WTC11 (cell line): Measurements from ENCODE around the gene POU5F1. TPM values are rescaled to one million over a fixed set of nuclear protein-coding genes. Genes with fewer than 3 reads are reported as not detected.

Experiments
- ATAC-seq: fragments of 200-7000 bp; cut with Tn5 transposase; 2 replicates; pipeline ENCODE4 v1.10.0; 2021; ENCODE audit warnings: mild to moderate bottlenecking, moderate library complexity
- CTCF ChIA-PET: fragments of 300-600 bp; sonication (Branson Sonifier 250); formaldehyde crosslinking; loops from one replicate; lab custom pipeline; 2021; ENCODE audit warnings: antibody characterized with exemption; lab: Charles Lee
- POLR2A ChIA-PET: fragments of 350-600 bp; sonication (Branson Sonifier 250); formaldehyde crosslinking; loops from one replicate; lab custom pipeline; 2021; ENCODE audit warnings: antibody characterized with exemption; lab: Charles Lee
- DNase-seq: peaks from one replicate; pipeline ENCODE4 v3.0.0; 2021; ENCODE audit warnings: low spot score
- H3K27ac Mint-ChIP-seq: 2 replicates; pipeline ENCODE4 v1.8.0; 2021; ENCODE audit warnings: mixed read lengths
- H3K27me3 Mint-ChIP-seq: 2 replicates; pipeline ENCODE4 v1.8.0; 2021; ENCODE audit warnings: low read depth, mild to moderate bottlenecking, moderate library complexity, mixed read lengths
- H3K36me3 Mint-ChIP-seq: 2 replicates; pipeline ENCODE4 v1.8.0; 2021; ENCODE audit warnings: mixed read lengths
- H3K4me1 Mint-ChIP-seq: 2 replicates; pipeline ENCODE4 v1.8.0; 2022; ENCODE audit warnings: mixed read lengths
- H3K4me3 Mint-ChIP-seq: 2 replicates; pipeline ENCODE4 v1.8.0; 2021; ENCODE audit warnings: mild to moderate bottlenecking, moderate library complexity, mixed read lengths
- H3K9me3 Mint-ChIP-seq: 2 replicates; pipeline ENCODE4 v1.8.0; 2021; ENCODE audit warnings: mixed read lengths
- CBFB ChIP-seq: sonication (generic); formaldehyde crosslinking; IDR thresholded peaks from 2 replicates; pipeline ENCODE4 v1.8.1; 2022; ENCODE audit warnings: mild to moderate bottlenecking, low read depth, missing genetic modification reagents
- CREM ChIP-seq: sonication (generic); formaldehyde crosslinking; IDR thresholded peaks from 2 replicates; pipeline ENCODE4 v1.8.1; 2022; ENCODE audit warnings: mild to moderate bottlenecking, missing genetic modification reagents, moderate library complexity
- ESRRA ChIP-seq: sonication (generic); formaldehyde crosslinking; IDR thresholded peaks from 2 replicates; pipeline ENCODE4 v1.8.1; 2022; ENCODE audit warnings: mild to moderate bottlenecking, missing genetic modification reagents, borderline replicate concordance
- FOXJ3 ChIP-seq: sonication (generic); formaldehyde crosslinking; IDR thresholded peaks from 2 replicates; pipeline ENCODE4 v1.9.0; 2021; ENCODE audit warnings: missing genetic modification reagents, mild to moderate bottlenecking, borderline replicate concordance
- FOXK1 ChIP-seq: sonication (generic); formaldehyde crosslinking; IDR thresholded peaks from 2 replicates; pipeline ENCODE4 v1.8.0; 2022; ENCODE audit warnings: mild to moderate bottlenecking, moderate library complexity, missing genetic modification reagents
- GABPB1 ChIP-seq: sonication (generic); formaldehyde crosslinking; IDR thresholded peaks from 2 replicates; pipeline ENCODE4 v1.8.1; 2023; ENCODE audit warnings: mild to moderate bottlenecking, missing genetic modification reagents
- MYBL2 ChIP-seq: sonication (generic); formaldehyde crosslinking; IDR thresholded peaks from 2 replicates; pipeline ENCODE4 v1.8.1; 2023; ENCODE audit warnings: mild to moderate bottlenecking, moderate library complexity, missing genetic modification reagents
- SMAD4 ChIP-seq: sonication (generic); formaldehyde crosslinking; IDR thresholded peaks from 2 replicates; pipeline ENCODE4 v1.8.0; 2022; ENCODE audit warnings: mild to moderate bottlenecking, missing genetic modification reagents
- SP1 ChIP-seq: sonication (generic); formaldehyde crosslinking; conservative IDR thresholded peaks from 2 replicates; pipeline ENCODE4 v1.8.1; 2022; ENCODE audit warnings: missing genetic modification reagents
- TP53 ChIP-seq: sonication (generic); formaldehyde crosslinking; IDR thresholded peaks from 2 replicates; pipeline ENCODE4 v1.8.1; 2023; ENCODE audit warnings: mild to moderate bottlenecking, missing genetic modification reagents
- ZBTB21 ChIP-seq: sonication (generic); formaldehyde crosslinking; IDR thresholded peaks from 2 replicates; pipeline ENCODE4 v1.8.1; 2023; ENCODE audit warnings: mild to moderate bottlenecking, missing genetic modification reagents, borderline replicate concordance
- ZNF138 ChIP-seq: sonication (generic); formaldehyde crosslinking; conservative IDR thresholded peaks from 2 replicates; pipeline ENCODE4 v1.8.1; 2022; ENCODE audit warnings: mild to moderate bottlenecking, moderate library complexity, missing genetic modification reagents
- total RNA-seq: library from RNA; stranded (reverse); gene quantifications from 3 replicates; pipeline ENCODE4 v1.2.3, GENCODE V29; 2021
- TF ChIP-seq, protein P1 (sequence below): sonication (generic); formaldehyde crosslinking; conservative IDR thresholded peaks from 2 replicates; pipeline ENCODE4 v1.8.1; 2023; ENCODE audit warnings: mild to moderate bottlenecking, low read depth, missing genetic modification reagents, moderate library complexity
- TF ChIP-seq, protein P2 (sequence below): fragments of 250-450 bp; sonication (Bioruptor Pico); IDR thresholded peaks from 2 replicates; pipeline ENCODE4 v1.9.0; 2021; ENCODE audit warnings: mild to moderate bottlenecking, borderline replicate concordance
- TF ChIP-seq, protein P3 (sequence below): fragments of 250-450 bp; sonication (Bioruptor Pico); IDR thresholded peaks from 2 replicates; pipeline ENCODE4 v1.9.0; 2021; ENCODE audit warnings: moderate library complexity, mild to moderate bottlenecking, inconsistent platforms, borderline replicate concordance
- TF ChIP-seq, protein P4 (sequence below): sonication (generic); formaldehyde crosslinking; IDR thresholded peaks from 2 replicates; pipeline ENCODE4 v1.8.0; 2022; ENCODE audit warnings: mild to moderate bottlenecking, missing genetic modification reagents
- TF ChIP-seq, protein P5 (sequence below): sonication (generic); formaldehyde crosslinking; IDR thresholded peaks from 2 replicates; pipeline ENCODE4 v1.8.1; 2023; ENCODE audit warnings: mild to moderate bottlenecking, missing genetic modification reagents, moderate library complexity
- TF ChIP-seq, protein P6 (sequence below): sonication (generic); formaldehyde crosslinking; IDR thresholded peaks from 2 replicates; pipeline ENCODE4 v1.8.0; 2023; ENCODE audit warnings: missing genetic modification reagents, mild to moderate bottlenecking, borderline replicate concordance
- TF ChIP-seq, protein P7 (sequence below): sonication (generic); formaldehyde crosslinking; IDR thresholded peaks from 2 replicates; pipeline ENCODE4 v1.8.0; 2022; ENCODE audit warnings: mild to moderate bottlenecking, missing genetic modification reagents

POU5F1 gene
- total RNA-seq, 1 experiment from 2014 or later = 2,735 TPM

DNA sequence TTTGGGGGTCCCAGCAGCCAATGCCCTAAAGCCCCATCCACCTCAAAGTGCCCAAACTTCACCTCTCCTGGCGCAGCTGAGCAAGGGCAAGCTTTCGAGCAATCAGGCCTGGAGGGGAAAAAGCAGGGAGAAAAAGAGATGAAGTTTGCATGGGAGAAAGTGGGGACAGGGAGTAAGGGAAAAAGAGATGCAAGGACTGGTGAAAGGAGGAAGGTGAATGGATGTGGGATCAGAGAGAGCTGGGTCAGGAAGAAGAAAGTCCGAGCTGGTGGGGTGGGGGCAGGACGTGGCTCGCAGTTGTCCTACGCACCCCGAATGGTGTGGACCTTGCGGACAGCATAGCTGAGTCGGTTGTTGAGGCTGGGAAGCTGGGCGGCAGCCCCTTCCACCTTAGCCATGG, 25.1 kb downstream of the POU5F1 start:
- H3K36me3 Mint-ChIP-seq = peaks cover 53% of the 10 kb centered on the region
- H3K9me3 Mint-ChIP-seq = no peaks in the 10 kb centered on the region
- ATAC-seq (no peak), DNase-seq (no peak)
- CTCF ChIA-PET = interaction anchor here (0.6 to 1.6 kb wide), 2 partner anchors 8 to 531 kb away, joined by 3 to 6 read pairs; no protein-coding TSS in a partner anchor
- no peak overlapping the region for H3K4me3 Mint-ChIP-seq
- POLR2A ChIA-PET = interaction anchor here (0.9 kb wide), 1 partner anchor 27 kb away, joined by 4 read pairs; no protein-coding TSS in a partner anchor
- H3K27me3 Mint-ChIP-seq = no peaks in the 10 kb centered on the region
- no peak overlapping the region; the same call in 1 of the 2 replicates for H3K27ac Mint-ChIP-seq
- TF ChIP-seq, protein P1, sequence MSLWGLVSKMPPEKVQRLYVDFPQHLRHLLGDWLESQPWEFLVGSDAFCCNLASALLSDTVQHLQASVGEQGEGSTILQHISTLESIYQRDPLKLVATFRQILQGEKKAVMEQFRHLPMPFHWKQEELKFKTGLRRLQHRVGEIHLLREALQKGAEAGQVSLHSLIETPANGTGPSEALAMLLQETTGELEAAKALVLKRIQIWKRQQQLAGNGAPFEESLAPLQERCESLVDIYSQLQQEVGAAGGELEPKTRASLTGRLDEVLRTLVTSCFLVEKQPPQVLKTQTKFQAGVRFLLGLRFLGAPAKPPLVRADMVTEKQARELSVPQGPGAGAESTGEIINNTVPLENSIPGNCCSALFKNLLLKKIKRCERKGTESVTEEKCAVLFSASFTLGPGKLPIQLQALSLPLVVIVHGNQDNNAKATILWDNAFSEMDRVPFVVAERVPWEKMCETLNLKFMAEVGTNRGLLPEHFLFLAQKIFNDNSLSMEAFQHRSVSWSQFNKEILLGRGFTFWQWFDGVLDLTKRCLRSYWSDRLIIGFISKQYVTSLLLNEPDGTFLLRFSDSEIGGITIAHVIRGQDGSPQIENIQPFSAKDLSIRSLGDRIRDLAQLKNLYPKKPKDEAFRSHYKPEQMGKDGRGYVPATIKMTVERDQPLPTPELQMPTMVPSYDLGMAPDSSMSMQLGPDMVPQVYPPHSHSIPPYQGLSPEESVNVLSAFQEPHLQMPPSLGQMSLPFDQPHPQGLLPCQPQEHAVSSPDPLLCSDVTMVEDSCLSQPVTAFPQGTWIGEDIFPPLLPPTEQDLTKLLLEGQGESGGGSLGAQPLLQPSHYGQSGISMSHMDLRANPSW = no peak
- TF ChIP-seq ESRRA (no peak), CREM (CRISPR knock-in tag) (no peak), SMAD4 (no peak), FOXJ3 (CRISPR knock-in tag) (no peak), TP53 (CRISPR knock-in tag) (no peak), GABPB1 (CRISPR knock-in tag) (no peak), MYBL2 (CRISPR knock-in tag) (no peak)
- TF ChIP-seq, protein P2, sequence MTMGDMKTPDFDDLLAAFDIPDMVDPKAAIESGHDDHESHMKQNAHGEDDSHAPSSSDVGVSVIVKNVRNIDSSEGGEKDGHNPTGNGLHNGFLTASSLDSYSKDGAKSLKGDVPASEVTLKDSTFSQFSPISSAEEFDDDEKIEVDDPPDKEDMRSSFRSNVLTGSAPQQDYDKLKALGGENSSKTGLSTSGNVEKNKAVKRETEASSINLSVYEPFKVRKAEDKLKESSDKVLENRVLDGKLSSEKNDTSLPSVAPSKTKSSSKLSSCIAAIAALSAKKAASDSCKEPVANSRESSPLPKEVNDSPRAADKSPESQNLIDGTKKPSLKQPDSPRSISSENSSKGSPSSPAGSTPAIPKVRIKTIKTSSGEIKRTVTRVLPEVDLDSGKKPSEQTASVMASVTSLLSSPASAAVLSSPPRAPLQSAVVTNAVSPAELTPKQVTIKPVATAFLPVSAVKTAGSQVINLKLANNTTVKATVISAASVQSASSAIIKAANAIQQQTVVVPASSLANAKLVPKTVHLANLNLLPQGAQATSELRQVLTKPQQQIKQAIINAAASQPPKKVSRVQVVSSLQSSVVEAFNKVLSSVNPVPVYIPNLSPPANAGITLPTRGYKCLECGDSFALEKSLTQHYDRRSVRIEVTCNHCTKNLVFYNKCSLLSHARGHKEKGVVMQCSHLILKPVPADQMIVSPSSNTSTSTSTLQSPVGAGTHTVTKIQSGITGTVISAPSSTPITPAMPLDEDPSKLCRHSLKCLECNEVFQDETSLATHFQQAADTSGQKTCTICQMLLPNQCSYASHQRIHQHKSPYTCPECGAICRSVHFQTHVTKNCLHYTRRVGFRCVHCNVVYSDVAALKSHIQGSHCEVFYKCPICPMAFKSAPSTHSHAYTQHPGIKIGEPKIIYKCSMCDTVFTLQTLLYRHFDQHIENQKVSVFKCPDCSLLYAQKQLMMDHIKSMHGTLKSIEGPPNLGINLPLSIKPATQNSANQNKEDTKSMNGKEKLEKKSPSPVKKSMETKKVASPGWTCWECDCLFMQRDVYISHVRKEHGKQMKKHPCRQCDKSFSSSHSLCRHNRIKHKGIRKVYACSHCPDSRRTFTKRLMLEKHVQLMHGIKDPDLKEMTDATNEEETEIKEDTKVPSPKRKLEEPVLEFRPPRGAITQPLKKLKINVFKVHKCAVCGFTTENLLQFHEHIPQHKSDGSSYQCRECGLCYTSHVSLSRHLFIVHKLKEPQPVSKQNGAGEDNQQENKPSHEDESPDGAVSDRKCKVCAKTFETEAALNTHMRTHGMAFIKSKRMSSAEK (CRISPR knock-in tag) = no peak
- TF ChIP-seq, protein P3, sequence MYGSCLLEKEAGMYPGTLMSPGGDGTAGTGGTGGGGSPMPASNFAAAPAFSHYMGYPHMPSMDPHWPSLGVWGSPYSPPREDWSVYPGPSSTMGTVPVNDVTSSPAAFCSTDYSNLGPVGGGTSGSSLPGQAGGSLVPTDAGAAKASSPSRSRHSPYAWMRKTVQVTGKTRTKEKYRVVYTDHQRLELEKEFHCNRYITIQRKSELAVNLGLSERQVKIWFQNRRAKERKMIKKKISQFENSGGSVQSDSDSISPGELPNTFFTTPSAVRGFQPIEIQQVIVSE = no peak
- TF ChIP-seq, protein P4, sequence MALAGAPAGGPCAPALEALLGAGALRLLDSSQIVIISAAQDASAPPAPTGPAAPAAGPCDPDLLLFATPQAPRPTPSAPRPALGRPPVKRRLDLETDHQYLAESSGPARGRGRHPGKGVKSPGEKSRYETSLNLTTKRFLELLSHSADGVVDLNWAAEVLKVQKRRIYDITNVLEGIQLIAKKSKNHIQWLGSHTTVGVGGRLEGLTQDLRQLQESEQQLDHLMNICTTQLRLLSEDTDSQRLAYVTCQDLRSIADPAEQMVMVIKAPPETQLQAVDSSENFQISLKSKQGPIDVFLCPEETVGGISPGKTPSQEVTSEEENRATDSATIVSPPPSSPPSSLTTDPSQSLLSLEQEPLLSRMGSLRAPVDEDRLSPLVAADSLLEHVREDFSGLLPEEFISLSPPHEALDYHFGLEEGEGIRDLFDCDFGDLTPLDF (CRISPR knock-in tag) = no peak
- TF ChIP-seq, protein P5, sequence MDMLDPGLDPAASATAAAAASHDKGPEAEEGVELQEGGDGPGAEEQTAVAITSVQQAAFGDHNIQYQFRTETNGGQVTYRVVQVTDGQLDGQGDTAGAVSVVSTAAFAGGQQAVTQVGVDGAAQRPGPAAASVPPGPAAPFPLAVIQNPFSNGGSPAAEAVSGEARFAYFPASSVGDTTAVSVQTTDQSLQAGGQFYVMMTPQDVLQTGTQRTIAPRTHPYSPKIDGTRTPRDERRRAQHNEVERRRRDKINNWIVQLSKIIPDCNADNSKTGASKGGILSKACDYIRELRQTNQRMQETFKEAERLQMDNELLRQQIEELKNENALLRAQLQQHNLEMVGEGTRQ (CRISPR knock-in tag) = no peak
- H3K4me1 Mint-ChIP-seq = peaks cover 20% of the 10 kb centered on the region

DNA sequence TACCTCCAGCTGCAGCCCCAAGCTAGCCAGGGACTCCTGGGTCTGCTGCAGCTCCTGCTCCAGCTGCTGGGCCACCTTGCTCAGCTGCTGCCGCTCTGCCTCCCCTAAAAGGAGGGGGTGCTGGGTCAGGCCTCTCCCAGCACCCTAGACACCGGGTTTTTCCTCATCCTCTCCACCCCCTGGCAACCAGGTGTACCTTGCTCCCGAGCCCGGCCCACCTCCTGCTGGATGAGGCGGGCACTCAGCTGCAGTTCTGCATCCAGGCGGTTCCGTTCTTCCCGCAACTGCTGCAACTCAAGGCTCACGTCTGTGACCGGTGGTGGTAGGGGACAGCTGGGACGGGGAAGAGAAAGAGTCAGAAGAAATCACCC, 25.5 kb downstream of the POU5F1 start:
- DNase-seq (no peak), ATAC-seq (no peak)
- no peaks in the 10 kb centered on the region for H3K9me3 Mint-ChIP-seq
- no peak overlapping the region for H3K4me3 Mint-ChIP-seq
- CTCF ChIA-PET = interaction anchor here (1.6 kb wide), 1 partner anchor 8 kb away, joined by 6 read pairs; no protein-coding TSS in a partner anchor
- no peak overlapping the region for H3K27ac Mint-ChIP-seq
- H3K27me3 Mint-ChIP-seq = no peaks in the 10 kb centered on the region
- H3K36me3 Mint-ChIP-seq = peaks cover 48% of the 10 kb centered on the region
- POLR2A ChIA-PET = interaction anchor here (0.9 kb wide), 1 partner anchor 27 kb away, joined by 4 read pairs; no protein-coding TSS in a partner anchor
- peaks cover 21% of the 10 kb centered on the region for H3K4me1 Mint-ChIP-seq
- TF ChIP-seq, protein P6, sequence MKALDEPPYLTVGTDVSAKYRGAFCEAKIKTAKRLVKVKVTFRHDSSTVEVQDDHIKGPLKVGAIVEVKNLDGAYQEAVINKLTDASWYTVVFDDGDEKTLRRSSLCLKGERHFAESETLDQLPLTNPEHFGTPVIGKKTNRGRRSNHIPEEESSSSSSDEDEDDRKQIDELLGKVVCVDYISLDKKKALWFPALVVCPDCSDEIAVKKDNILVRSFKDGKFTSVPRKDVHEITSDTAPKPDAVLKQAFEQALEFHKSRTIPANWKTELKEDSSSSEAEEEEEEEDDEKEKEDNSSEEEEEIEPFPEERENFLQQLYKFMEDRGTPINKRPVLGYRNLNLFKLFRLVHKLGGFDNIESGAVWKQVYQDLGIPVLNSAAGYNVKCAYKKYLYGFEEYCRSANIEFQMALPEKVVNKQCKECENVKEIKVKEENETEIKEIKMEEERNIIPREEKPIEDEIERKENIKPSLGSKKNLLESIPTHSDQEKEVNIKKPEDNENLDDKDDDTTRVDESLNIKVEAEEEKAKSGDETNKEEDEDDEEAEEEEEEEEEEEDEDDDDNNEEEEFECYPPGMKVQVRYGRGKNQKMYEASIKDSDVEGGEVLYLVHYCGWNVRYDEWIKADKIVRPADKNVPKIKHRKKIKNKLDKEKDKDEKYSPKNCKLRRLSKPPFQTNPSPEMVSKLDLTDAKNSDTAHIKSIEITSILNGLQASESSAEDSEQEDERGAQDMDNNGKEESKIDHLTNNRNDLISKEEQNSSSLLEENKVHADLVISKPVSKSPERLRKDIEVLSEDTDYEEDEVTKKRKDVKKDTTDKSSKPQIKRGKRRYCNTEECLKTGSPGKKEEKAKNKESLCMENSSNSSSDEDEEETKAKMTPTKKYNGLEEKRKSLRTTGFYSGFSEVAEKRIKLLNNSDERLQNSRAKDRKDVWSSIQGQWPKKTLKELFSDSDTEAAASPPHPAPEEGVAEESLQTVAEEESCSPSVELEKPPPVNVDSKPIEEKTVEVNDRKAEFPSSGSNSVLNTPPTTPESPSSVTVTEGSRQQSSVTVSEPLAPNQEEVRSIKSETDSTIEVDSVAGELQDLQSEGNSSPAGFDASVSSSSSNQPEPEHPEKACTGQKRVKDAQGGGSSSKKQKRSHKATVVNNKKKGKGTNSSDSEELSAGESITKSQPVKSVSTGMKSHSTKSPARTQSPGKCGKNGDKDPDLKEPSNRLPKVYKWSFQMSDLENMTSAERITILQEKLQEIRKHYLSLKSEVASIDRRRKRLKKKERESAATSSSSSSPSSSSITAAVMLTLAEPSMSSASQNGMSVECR (CRISPR knock-in tag) = no peak
- TF ChIP-seq FOXK1 (CRISPR knock-in tag) (no peak), CBFB (CRISPR knock-in tag) (no peak), ZBTB21 (CRISPR knock-in tag) (no peak), ZNF138 (CRISPR knock-in tag) (no peak), GABPB1 (CRISPR knock-in tag) (no peak), SP1 (no peak)
- TF ChIP-seq, protein P7, sequence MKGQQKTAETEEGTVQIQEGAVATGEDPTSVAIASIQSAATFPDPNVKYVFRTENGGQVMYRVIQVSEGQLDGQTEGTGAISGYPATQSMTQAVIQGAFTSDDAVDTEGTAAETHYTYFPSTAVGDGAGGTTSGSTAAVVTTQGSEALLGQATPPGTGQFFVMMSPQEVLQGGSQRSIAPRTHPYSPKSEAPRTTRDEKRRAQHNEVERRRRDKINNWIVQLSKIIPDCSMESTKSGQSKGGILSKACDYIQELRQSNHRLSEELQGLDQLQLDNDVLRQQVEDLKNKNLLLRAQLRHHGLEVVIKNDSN (CRISPR knock-in tag) = no peak
